Bronchial epithelial cell (primary cell): ENCODE results near the gene GAL3ST2. TPM values are rescaled to one million over a fixed set of nuclear protein-coding genes. Genes with fewer than 3 reads are reported as not detected.
A peak's percentile ranks its signal among the peaks of the same experiment; 100 is the strongest.

ENCODE experiments used
- DNase-seq: peaks from one replicate; pipeline ENCODE4 v3.0.0-alpha.2; 2010; ENCODE audit warnings: low read depth
- FAIRE-seq: peaks from 2 replicates; lab custom pipeline; 2011; peaks lifted over from hg19 to GRCh38; lab: Jason Lieb, UNC
- H3K27me3 ChIP-seq: 2 replicates; pipeline ENCODE4 v1.5.1; 2011; ENCODE audit warnings: low read length; ENCODE audit not compliant: control insufficient read depth, insufficient read depth
- H3K36me3 ChIP-seq: 2 replicates; pipeline ENCODE4 v1.5.1; 2011; ENCODE audit warnings: low read length; ENCODE audit not compliant: control insufficient read depth, insufficient read depth
- H3K4me3 ChIP-seq: 2 replicates; pipeline ENCODE4 v1.5.1; 2011; ENCODE audit warnings: mild to moderate bottlenecking, low read depth, low read length, control low read depth
- CTCF ChIP-seq: IDR thresholded peaks from 2 replicates; pipeline ENCODE4 v1.5.1; 2011; ENCODE audit warnings: mild to moderate bottlenecking, moderate library complexity, low read length, control low read depth, inconsistent platforms; ENCODE audit not compliant: insufficient read depth, severe bottlenecking
- total RNA-seq: library from RNA; depleted of rRNA; stranded (reverse); fragments of >200 nt; gene quantifications from 2 replicates; pipeline ENCODE4 v1.2.1, GENCODE V29; 2014

The GAL3ST2 gene
- total RNA-seq, 1 donor from 2014 or later, result not detected

- DNase-seq (no peak), FAIRE-seq (no peak)
- H3K36me3 ChIP-seq, result peaks cover 13% of the 10 kb centered on the region
- no peaks in the 10 kb centered on the region for H3K27me3 ChIP-seq
- TF ChIP-seq CTCF, result no peak
- H3K4me3 ChIP-seq, result no peak overlapping the region
Measured at GRCh38 chr2:241750076-241750840, 26.4 kb upstream of the GAL3ST2 start.

GRCh38 chr2:241751152-241751551 lies 25.5 kb upstream of the GAL3ST2 start:
- no peak for TF ChIP-seq CTCF
- Histone ChIP-seq H3K4me3 (no peak overlapping the region), H3K36me3 (peaks cover 17% of the 10 kb centered on the region), H3K27me3 (no peaks in the 10 kb centered on the region)
- FAIRE-seq (no peak), DNase-seq (no peak)

- FAIRE-seq (no peak), DNase-seq (no peak)
- TF ChIP-seq CTCF, result no peak
- no peak overlapping the region for H3K4me3 ChIP-seq
- H3K36me3 ChIP-seq, result peaks cover 17% of the 10 kb centered on the region
- no peaks in the 10 kb centered on the region for H3K27me3 ChIP-seq
Measured at GRCh38 chr2:241751776-241752175, 24.8 kb upstream of the GAL3ST2 start.

GRCh38 chr2:241752253-241752652 lies 24.4 kb upstream of the GAL3ST2 start:
- no peaks in the 10 kb centered on the region for H3K27me3 ChIP-seq
- H3K36me3 ChIP-seq, result peaks cover 17% of the 10 kb centered on the region
- no peak overlapping the region for H3K4me3 ChIP-seq
- TF ChIP-seq CTCF, result no peak
- no peak for DNase-seq
- no peak for FAIRE-seq

- DNase-seq (no peak), FAIRE-seq (peak; percentile 43)
- H3K36me3 ChIP-seq, result peaks cover 17% of the 10 kb centered on the region
- no peaks in the 10 kb centered on the region for H3K27me3 ChIP-seq
- H3K4me3 ChIP-seq, result no peak overlapping the region
- no peak for TF ChIP-seq CTCF
Measured at GRCh38 chr2:241752689-241753276, 23.8 kb upstream of the GAL3ST2 start.
